NCI-H1417 treated with DMSO at 0.1 percent for 48 hours (cell line): ENCODE results near the gene LTBP4.

Source experiments
- DNase-seq: peaks from one replicate; lab custom pipeline; 2025; lab: John Stamatoyannopoulos, UW

LTBP4 gene

GRCh38 chr19:40596608-40597328 is 4.4 kb upstream of the LTBP4 start:
- no peak for DNase-seq

- no peak for DNase-seq
Measured at GRCh38 chr19:40597329-40597838, 3.8 kb upstream of the LTBP4 start.

GRCh38 chr19:40598121-40598917 is 2.9 kb upstream of the LTBP4 start:
- DNase-seq, result no peak

- DNase-seq, result no peak
Measured at GRCh38 chr19:40598918-40599307, 2.3 kb upstream of the LTBP4 start.

GRCh38 chr19:40599331-40599901 is 1.8 kb upstream of the LTBP4 start:
- no peak for DNase-seq

- no peak for DNase-seq
Measured at GRCh38 chr19:40599902-40600569, 1.1 kb upstream of the LTBP4 start.

- DNase-seq, result no peak
Measured at GRCh38 chr19:40600570-40601133, 517 bp upstream of the LTBP4 start.

- DNase-seq, result no peak
Measured at GRCh38 chr19:40603071-40603388, 1.9 kb downstream of the LTBP4 start.

GRCh38 chr19:40603389-40604170 is 2.4 kb downstream of the LTBP4 start:
- DNase-seq, result peak; percentile 60

- no peak for DNase-seq
Measured at GRCh38 chr19:40604171-40604646, 3.0 kb downstream of the LTBP4 start.

GRCh38 chr19:40604647-40605215 is 3.6 kb downstream of the LTBP4 start:
- DNase-seq, result no peak

- no peak for DNase-seq
Measured at GRCh38 chr19:40605216-40605971, 4.2 kb downstream of the LTBP4 start.

GRCh38 chr19:40607311-40608239 is 6.4 kb downstream of the LTBP4 start:
- DNase-seq, result no peak

GRCh38 chr19:40608240-40608621 is 7.1 kb downstream of the LTBP4 start:
- no peak for DNase-seq

- no peak for DNase-seq
Measured at GRCh38 chr19:40608957-40609356, 7.8 kb downstream of the LTBP4 start.

GRCh38 chr19:40609561-40610395 is 8.6 kb downstream of the LTBP4 start:
- no peak for DNase-seq

- DNase-seq, result no peak
Measured at GRCh38 chr19:40610396-40611064, 9.4 kb downstream of the LTBP4 start.

- no peak for DNase-seq
Measured at GRCh38 chr19:40611096-40611495, 9.9 kb downstream of the LTBP4 start.
